Measurements from ENCODE around the gene PPP3R1.
A peak's percentile ranks its signal among the peaks of the same experiment; 100 is the strongest.

The PPP3R1 gene

GRCh38 chr2:68245066-68245465 is 7.3 kb downstream of the PPP3R1 start:
- no peak for TF ChIP-seq CTCF (conservative IDR thresholded peaks at IDR 0.05; ENCODE audit: low read depth, low read length)
- no peak overlapping the region for H3K4me3 ChIP-seq (ENCODE audit: low read depth, low read length)
- DNase-seq (ENCODE audit: low read depth): no peak

GRCh38 chr2:68244456-68244855 is 7.9 kb downstream of the PPP3R1 start:
- H3K4me3 ChIP-seq (ENCODE audit: low read depth, low read length): no peak overlapping the region
- DNase-seq (ENCODE audit: low read depth): no peak
- TF ChIP-seq CTCF (conservative IDR thresholded peaks at IDR 0.05; ENCODE audit: low read depth, low read length): no peak

GRCh38 chr2:68241732-68242131 is 10.6 kb downstream of the PPP3R1 start:
- H3K4me3 ChIP-seq (ENCODE audit: low read depth, low read length): no peak overlapping the region
- DNase-seq (ENCODE audit: low read depth): no peak
- TF ChIP-seq CTCF (conservative IDR thresholded peaks at IDR 0.05; ENCODE audit: low read depth, low read length): no peak

GRCh38 chr2:68240446-68240845 is 11.9 kb downstream of the PPP3R1 start:
- no peak overlapping the region for H3K4me3 ChIP-seq (ENCODE audit: low read depth, low read length)
- no peak for TF ChIP-seq CTCF (conservative IDR thresholded peaks at IDR 0.05; ENCODE audit: low read depth, low read length)
- no peak for DNase-seq (ENCODE audit: low read depth)

GRCh38 chr2:68238955-68239822 is 13.1 kb downstream of the PPP3R1 start:
- peak; percentile 50 for DNase-seq (ENCODE audit: low read depth)
- no peak overlapping the region for H3K4me3 ChIP-seq (ENCODE audit: low read depth, low read length)

GRCh38 chr2:68237976-68238580 is 14.3 kb downstream of the PPP3R1 start:
- no peak for TF ChIP-seq CTCF (conservative IDR thresholded peaks at IDR 0.05; ENCODE audit: low read depth, low read length)
- no peak for DNase-seq (ENCODE audit: low read depth)
- H3K4me3 ChIP-seq (ENCODE audit: low read depth, low read length): no peak overlapping the region

More at GRCh38 chr2:68238955-68239822, 13.1 kb downstream of the PPP3R1 start:
- TF ChIP-seq CTCF (conservative IDR thresholded peaks at IDR 0.05; ENCODE audit: low read depth, low read length): no peak
